Type B pancreatic cell (in vitro differentiated cells): ENCODE results near the gene LDLRAD4. TPM values are rescaled to one million over a fixed set of nuclear protein-coding genes. Genes with fewer than 3 reads are reported as not detected.

Source experiments
- DNase-seq: peaks from one replicate; pipeline ENCODE4 v3.0.0; 2021; ENCODE audit warnings: mixed read lengths; ENCODE audit not compliant: unreplicated experiment; ENCODE audit errors: extremely low spot score
- H3K27ac Mint-ChIP-seq: 2 replicates; pipeline ENCODE4 v1.8.0; 2021; ENCODE audit warnings: mild to moderate bottlenecking, mixed read lengths
- H3K27me3 Mint-ChIP-seq: 2 replicates; pipeline ENCODE4 v1.8.0; 2021; ENCODE audit warnings: mixed read lengths
- H3K36me3 Mint-ChIP-seq: 2 replicates; pipeline ENCODE4 v1.8.0; 2021; ENCODE audit warnings: mixed read lengths
- H3K4me1 Mint-ChIP-seq: one replicate; pipeline ENCODE4 v1.8.0; 2021; ENCODE audit warnings: mixed read lengths; ENCODE audit not compliant: unreplicated experiment
- H3K4me3 Mint-ChIP-seq: 2 replicates; pipeline ENCODE4 v1.8.0; 2021; ENCODE audit warnings: mild to moderate bottlenecking, mixed read lengths
- H3K9me3 Mint-ChIP-seq: 2 replicates; pipeline ENCODE4 v1.8.0; 2021; ENCODE audit warnings: mixed read lengths
- CTCF ChIP-seq: fragments of 200-600 bp; sonication (generic); conservative IDR thresholded peaks from 2 replicates; pipeline ENCODE4 v1.5.0; 2021; ENCODE audit warnings: antibody characterized with exemption, mild to moderate bottlenecking
- total RNA-seq: library from RNA; stranded (reverse); gene quantifications from 2 replicates; pipeline ENCODE4 v1.2.1, GENCODE V29; 2021; ENCODE audit warnings: low replicate concordance

Gene LDLRAD4
- total RNA-seq, 1 donor from 2014 or later, result 2.4 TPM

GRCh38 chr18:13372531-13372951, 154.0 kb downstream of the LDLRAD4 start:
- H3K4me1 Mint-ChIP-seq, result no peaks in the 10 kb centered on the region
- H3K4me3 Mint-ChIP-seq, result no peak overlapping the region
- H3K27ac Mint-ChIP-seq, result no peak overlapping the region
- no peak for TF ChIP-seq CTCF
- H3K27me3 Mint-ChIP-seq, result peaks cover 8% of the 10 kb centered on the region
- no peaks in the 10 kb centered on the region for H3K9me3 Mint-ChIP-seq
- DNase-seq, result no peak
- H3K36me3 Mint-ChIP-seq, result no peaks in the 10 kb centered on the region

GRCh38 chr18:13374096-13374467, 155.5 kb downstream of the LDLRAD4 start:
- Mint-ChIP-seq H3K27me3 (peaks cover 5% of the 10 kb centered on the region), H3K27ac (no peak overlapping the region)

GRCh38 chr18:13374468-13375301, 156.1 kb downstream of the LDLRAD4 start:
- Mint-ChIP-seq H3K4me1 (no peaks in the 10 kb centered on the region), H3K27me3 (peaks cover 5% of the 10 kb centered on the region), H3K27ac (no peak overlapping the region), H3K9me3 (no peaks in the 10 kb centered on the region), H3K4me3 (no peak overlapping the region), H3K36me3 (no peaks in the 10 kb centered on the region)
- TF ChIP-seq CTCF, result no peak
- peak; percentile 27 for DNase-seq

More at GRCh38 chr18:13374096-13374467, 155.5 kb downstream of the LDLRAD4 start:
- Mint-ChIP-seq H3K4me3 (no peak overlapping the region), H3K36me3 (no peaks in the 10 kb centered on the region), H3K9me3 (no peaks in the 10 kb centered on the region), H3K4me1 (no peaks in the 10 kb centered on the region)
- no peak for TF ChIP-seq CTCF
- no peak for DNase-seq

- Mint-ChIP-seq H3K4me1 (peaks cover 5% of the 10 kb centered on the region), H3K27me3 (peaks cover 5% of the 10 kb centered on the region), H3K4me3 (no peak overlapping the region), H3K27ac (no peak overlapping the region), H3K9me3 (no peaks in the 10 kb centered on the region), H3K36me3 (no peaks in the 10 kb centered on the region)
- peak; percentile 45 for DNase-seq
- TF ChIP-seq CTCF, result no peak
These were observed 157.0 kb downstream of the LDLRAD4 start for GRCh38 chr18:13375302-13376255.

GRCh38 chr18:13376298-13376840, 157.8 kb downstream of the LDLRAD4 start:
- Mint-ChIP-seq H3K9me3 (no peaks in the 10 kb centered on the region), H3K27ac (no peak overlapping the region), H3K4me3 (no peak overlapping the region), H3K27me3 (peaks cover 5% of the 10 kb centered on the region), H3K4me1 (peaks cover 8% of the 10 kb centered on the region), H3K36me3 (no peaks in the 10 kb centered on the region)
- TF ChIP-seq CTCF, result no peak
- DNase-seq, result peak; percentile 57
